ENCODE results near the gene CFAP410. TPM values are rescaled to one million over a fixed set of nuclear protein-coding genes. Genes with fewer than 3 reads are reported as not detected.

Gene CFAP410
- total RNA-seq, 1 donor = 9.5 TPM

- no peak overlapping the region for H3K4me3 ChIP-seq (ENCODE audit: low read depth, low read length)
- DNase-seq (ENCODE audit: low read depth) = no peak
- no peak for TF ChIP-seq CTCF (IDR thresholded peaks at IDR 0.05; ENCODE audit: insufficient read depth, low read depth, low read length)
These were observed 37.2 kb downstream of the CFAP410 start for GRCh38 chr21:44301961-44302406.

DNA sequence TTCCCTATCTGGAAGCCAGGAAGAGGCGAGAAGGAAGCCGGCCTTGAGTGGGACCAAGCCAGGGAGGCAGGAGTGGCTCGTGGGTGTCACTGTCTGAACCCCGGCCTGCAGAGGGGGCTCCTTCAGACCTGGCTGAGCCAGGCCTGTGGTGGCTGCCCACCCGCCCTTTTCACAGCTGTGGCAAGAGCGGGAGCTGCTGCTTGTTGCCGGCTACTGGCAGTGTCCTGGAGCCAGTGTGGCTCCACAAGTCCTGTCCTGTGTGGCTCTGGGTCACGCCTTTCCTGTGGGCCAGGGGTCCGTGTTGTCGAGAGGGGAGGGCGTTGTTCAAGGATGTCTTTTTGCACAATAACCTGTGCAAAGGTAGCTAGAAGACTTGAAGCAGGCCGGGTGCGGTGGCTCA lies 38.0 kb downstream of the CFAP410 start:
- no peak for TF ChIP-seq CTCF (IDR thresholded peaks at IDR 0.05; ENCODE audit: insufficient read depth, low read depth, low read length)
- peak overlapping the region; percentile 75 for H3K4me3 ChIP-seq (ENCODE audit: low read depth, low read length)
- no peak for DNase-seq (ENCODE audit: low read depth)

- TF ChIP-seq CTCF (IDR thresholded peaks at IDR 0.05; ENCODE audit: insufficient read depth, low read depth, low read length) = no peak
- DNase-seq (ENCODE audit: low read depth) = peak; percentile 55
- peak overlapping the region; percentile 75 for H3K4me3 ChIP-seq (ENCODE audit: low read depth, low read length)
These were observed 38.8 kb downstream of the CFAP410 start for GRCh38 chr21:44300262-44300959.

DNA sequence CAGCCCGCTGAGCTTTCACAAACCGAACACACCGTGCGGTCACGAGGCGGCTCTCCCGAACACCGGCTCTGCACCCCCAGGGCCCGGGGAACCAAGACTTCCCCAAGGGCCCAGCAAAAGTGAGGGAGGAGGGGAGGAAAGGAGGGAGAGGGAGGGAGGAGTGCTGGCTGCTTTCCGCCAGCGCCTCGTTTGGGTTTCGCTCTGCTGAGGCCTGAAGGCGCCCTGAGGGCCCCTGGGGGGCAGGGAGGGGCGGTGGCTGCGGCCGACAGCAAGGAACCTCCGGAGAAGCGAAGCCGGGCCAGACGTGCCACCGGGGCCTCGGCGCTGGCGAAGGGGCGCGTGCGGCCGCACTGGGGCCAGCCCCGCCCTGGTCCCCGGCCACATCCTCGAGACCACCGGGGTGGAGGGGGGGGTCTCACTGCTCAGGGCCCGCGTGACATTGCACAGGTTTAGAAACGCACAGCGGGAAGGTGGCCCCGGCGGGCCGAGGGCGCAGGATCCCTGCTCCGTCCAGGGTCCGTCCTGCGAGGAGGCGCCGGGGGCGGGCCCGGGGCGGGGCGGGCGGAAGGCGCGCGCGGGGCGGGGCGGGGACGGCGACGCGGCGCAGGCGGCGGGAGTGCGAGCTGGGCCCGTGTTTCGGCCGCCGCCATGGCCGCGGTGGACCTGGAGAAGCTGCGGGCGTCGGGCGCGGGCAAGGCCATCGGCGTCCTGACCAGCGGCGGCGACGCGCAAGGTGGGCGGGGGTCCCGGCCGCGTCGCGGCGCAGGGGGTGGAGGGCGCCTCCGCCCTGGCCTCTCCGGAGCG lies 39.5 kb downstream of the CFAP410 start, which contains the start of gene PFKL:
PFKL (plus strand) TSS at position 596 of the 804 bp plus-strand sequence; CDS start at position 649, 53 bp downstream.
- peak; percentile 77 for DNase-seq (ENCODE audit: low read depth)
- TF ChIP-seq CTCF (IDR thresholded peaks at IDR 0.05; ENCODE audit: insufficient read depth, low read depth, low read length) = no peak
- H3K4me3 ChIP-seq (ENCODE audit: low read depth, low read length) = peak within 1 kb of the TSS; percentile 75

DNA sequence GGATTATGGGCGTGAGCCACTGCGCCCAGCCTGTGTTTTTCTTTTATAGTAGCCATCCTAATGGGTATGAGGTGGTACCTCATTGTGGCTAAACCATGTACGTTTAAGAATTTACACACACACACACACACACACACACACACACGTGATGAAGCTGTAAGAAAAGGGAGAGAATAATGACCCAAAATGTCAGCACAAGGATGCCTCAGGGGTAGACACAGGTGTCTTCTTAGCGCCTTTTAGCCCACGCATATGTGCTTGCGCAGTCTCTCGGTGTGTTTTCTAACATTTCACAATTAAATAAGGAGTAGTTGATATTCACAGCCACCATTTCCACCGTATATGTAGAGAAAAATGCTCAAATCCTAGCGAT lies 40.1 kb downstream of the CFAP410 start:
- DNase-seq (ENCODE audit: low read depth) = no peak
- no peak for TF ChIP-seq CTCF (IDR thresholded peaks at IDR 0.05; ENCODE audit: insufficient read depth, low read depth, low read length)
- H3K4me3 ChIP-seq (ENCODE audit: low read depth, low read length) = peak overlapping the region; percentile 75

DNA sequence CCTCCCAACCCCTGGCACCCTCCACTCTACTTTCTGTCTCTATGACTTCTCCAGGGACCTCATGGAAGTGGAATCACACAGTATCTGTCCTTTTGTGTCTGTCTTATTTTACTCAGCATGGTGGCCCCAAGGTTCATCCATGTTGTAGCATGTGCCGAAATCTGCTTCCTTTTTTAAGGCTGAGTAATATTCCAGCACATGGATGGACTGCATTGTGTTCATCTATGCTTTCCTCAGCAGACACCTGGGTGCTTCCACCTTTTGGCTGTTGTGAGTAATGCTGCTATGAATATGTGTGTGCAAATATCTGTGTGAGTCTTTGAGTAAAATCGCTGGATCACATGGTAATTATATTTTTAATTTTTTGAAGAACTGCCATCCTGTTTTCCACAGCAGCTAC lies 40.9 kb downstream of the CFAP410 start:
- no peak for DNase-seq (ENCODE audit: low read depth)

More for the DNA sequence above, 40.9 kb downstream of the CFAP410 start:
- H3K4me3 ChIP-seq (ENCODE audit: low read depth, low read length) = no peak overlapping the region
- no peak for TF ChIP-seq CTCF (IDR thresholded peaks at IDR 0.05; ENCODE audit: insufficient read depth, low read depth, low read length)

Data from fibroblast of villous mesenchyme (primary cell).